ENCODE measurements around the gene TSC22D4. TPM values are rescaled to one million over a fixed set of nuclear protein-coding genes. Genes with fewer than 3 reads are reported as not detected.

The TSC22D4 gene
- polyA plus RNA-seq, 3 donors = 23.8 to 91.5 (median 26.3) TPM

DNA sequence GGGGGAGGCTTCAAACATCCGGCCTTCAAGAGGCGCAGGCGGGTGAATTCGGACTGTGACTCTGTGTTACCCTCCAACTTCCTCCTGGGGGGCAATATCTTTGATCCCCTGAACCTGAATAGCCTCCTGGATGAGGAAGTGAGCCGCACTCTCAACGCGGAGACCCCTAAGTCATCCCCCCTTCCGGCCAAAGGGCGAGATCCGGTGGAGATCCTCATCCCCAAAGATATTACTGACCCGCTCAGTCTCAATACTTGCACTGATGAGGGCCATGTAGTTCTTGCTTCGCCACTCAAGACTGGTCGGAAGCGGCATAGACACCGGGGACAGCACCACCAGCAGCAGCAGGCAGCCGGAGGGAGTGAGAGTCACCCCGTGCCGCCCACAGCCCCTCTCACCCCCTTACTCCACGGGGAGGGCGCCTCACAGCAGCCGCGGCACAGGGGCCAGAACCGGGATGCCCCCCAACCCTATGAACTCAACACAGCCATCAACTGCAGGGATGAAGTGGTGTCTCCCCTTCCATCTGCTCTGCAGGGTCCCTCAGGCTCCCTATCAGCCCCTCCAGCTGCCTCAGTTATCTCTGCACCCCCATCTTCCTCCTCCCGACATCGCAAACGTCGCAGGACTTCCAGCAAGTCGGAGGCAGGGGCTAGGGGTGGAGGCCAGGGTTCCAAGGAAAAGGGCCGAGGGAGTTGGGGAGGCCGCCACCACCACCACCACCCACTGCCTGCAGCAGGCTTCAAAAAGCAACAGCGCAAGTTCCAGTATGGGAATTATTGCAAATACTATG, 48.3 kb downstream of the TSC22D4 start:
- Histone ChIP-seq H2AFZ (ENCODE audit: insufficient read depth, low read depth, low read length, poor library complexity, severe bottlenecking) (peak overlapping the region; percentile 29), H3K36me3 (replicated peaks in 1 of 2; ENCODE audit: control insufficient read depth in 1 of 2, insufficient read depth in 2 of 2, low read length in 2 of 2) (peaks cover 18 to 25% of the 10 kb centered on the region in 2 donors), H3K27ac (ENCODE audit: low read depth in 1 of 2, low read length in 2 of 2) (peak overlapping the region; percentile 27 to 99), H3K9ac (ENCODE audit: insufficient read depth, low read length, poor library complexity, severe bottlenecking) (peak overlapping the region; percentile 87), H3K4me3 (replicated peaks in 1 of 3; ENCODE audit: low read depth in 2 of 3, low read length in 3 of 3) (peak overlapping the region; percentile 77 to 93 (median 80)), H3K4me2 (replicated peaks; ENCODE audit: extremely low read depth, low read length, poor library complexity, severe bottlenecking) (peak overlapping the region; percentile 86), H3K79me2 (ENCODE audit: insufficient read depth, low read length) (peaks cover 62% of the 10 kb centered on the region), H3K27me3 (ENCODE audit: control insufficient read depth in 2 of 2, insufficient read depth in 2 of 2, low read length in 2 of 2) (no peaks in the 10 kb centered on the region), H3K9me3 (replicated peaks in 1 of 2; ENCODE audit: control insufficient read depth in 1 of 2, insufficient read depth in 1 of 2, low read length in 2 of 2) (no peaks in the 10 kb centered on the region), H4K20me1 (ENCODE audit: insufficient read depth, low read length) (peaks cover 12% of the 10 kb centered on the region), H3K4me1 (ENCODE audit: control insufficient read depth in 1 of 2, insufficient read depth in 2 of 2, low read length in 2 of 2) (peaks cover 34 to 50% of the 10 kb centered on the region in 2 donors)
- WGBS (ENCODE audit: insufficient coverage) = 2% methylated on average over 19 of the region's 31 CpGs
- Mint-ChIP-seq H3K4me3 (peak overlapping the region; percentile 80 to 85), H3K27me3 (ENCODE audit: low read depth in 3 of 3) (peaks cover 1 to 6% (median 1%) of the 10 kb centered on the region in 3 donors), H3K36me3 (peaks cover 27 to 40% of the 10 kb centered on the region in 2 donors), H3K27ac (peak overlapping the region in 6 of 7 donors; percentile 54 to 92 (median 83)), H3K9me3 (peaks cover 0 to 2% (median 0%) of the 10 kb centered on the region in 7 donors), H3K4me1 (peaks cover 43% of the 10 kb centered on the region)
- DNase-seq = no peak
- intact Hi-C loops (cut with micrococcal nuclease) = loop anchor here in 1 of 2 donors (10.0 kb wide), 1 partner anchor 244 kb away; the partner anchor contains the start of gene GNB2
- TF ChIP-seq, protein P1, sequence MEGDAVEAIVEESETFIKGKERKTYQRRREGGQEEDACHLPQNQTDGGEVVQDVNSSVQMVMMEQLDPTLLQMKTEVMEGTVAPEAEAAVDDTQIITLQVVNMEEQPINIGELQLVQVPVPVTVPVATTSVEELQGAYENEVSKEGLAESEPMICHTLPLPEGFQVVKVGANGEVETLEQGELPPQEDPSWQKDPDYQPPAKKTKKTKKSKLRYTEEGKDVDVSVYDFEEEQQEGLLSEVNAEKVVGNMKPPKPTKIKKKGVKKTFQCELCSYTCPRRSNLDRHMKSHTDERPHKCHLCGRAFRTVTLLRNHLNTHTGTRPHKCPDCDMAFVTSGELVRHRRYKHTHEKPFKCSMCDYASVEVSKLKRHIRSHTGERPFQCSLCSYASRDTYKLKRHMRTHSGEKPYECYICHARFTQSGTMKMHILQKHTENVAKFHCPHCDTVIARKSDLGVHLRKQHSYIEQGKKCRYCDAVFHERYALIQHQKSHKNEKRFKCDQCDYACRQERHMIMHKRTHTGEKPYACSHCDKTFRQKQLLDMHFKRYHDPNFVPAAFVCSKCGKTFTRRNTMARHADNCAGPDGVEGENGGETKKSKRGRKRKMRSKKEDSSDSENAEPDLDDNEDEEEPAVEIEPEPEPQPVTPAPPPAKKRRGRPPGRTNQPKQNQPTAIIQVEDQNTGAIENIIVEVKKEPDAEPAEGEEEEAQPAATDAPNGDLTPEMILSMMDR (IDR thresholded peaks at IDR 0.05) = no peak

DNA sequence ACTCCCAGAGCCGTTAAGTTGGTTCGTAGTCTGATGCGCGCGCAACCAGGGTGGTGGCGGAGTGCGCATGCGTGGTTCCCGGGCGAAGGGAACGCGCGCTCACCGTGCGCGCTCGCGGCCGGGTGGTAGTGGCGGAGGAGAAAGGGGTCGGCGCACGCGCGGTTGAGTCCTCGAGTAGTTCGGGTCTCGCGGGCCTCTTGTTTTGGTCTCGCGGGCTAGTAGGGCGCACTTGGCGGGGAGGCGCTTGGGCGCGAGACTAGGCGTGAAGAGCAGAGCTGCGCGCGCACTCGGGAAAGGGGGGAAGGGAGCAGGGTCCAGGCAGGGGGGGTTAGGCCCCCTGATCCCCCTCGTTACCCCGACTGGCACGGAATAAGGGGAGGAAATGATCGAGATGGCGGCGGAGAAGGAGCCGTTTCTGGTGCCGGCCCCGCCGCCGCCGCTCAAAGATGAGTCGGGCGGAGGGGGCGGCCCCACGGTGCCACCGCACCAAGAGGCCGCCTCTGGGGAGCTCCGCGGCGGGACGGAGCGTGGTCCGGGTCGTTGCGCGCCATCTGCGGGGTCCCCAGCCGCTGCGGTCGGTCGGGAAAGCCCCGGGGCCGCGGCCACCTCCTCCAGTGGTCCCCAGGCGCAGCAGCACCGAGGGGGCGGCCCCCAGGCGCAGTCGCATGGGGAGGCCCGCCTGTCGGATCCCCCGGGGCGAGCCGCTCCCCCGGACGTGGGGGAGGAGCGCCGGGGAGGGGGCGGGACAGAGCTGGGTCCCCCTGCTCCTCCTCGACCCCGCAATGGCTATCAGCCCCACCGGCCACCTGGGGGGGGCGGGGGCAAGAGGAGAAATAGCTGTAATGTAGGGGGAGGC, 49.1 kb downstream of the TSC22D4 start, which contains the start of gene MEPCE:
MEPCE (plus strand) TSS at position 195 of the 856 bp plus-strand sequence; CDS start at position 383, 188 bp downstream.
- no peaks in the 10 kb centered on the region for H3K27me3 ChIP-seq (ENCODE audit: control insufficient read depth in 2 of 2, insufficient read depth in 2 of 2, low read length in 2 of 2)
- intact Hi-C loops (cut with micrococcal nuclease) = loop anchor here in 1 of 2 donors (2.0 to 10.0 kb wide), 2 partner anchors 15 to 245 kb away; partner anchors contain the start of gene GNB2
- peak; percentile 90 to 94 (median 91) for DNase-seq
- peaks cover 37% of the 10 kb centered on the region for H3K4me1 Mint-ChIP-seq
- WGBS (ENCODE audit: insufficient coverage) = under 1% methylated on average over 81 of the region's 95 CpGs
- peaks cover 54% of the 10 kb centered on the region for H3K79me2 ChIP-seq (ENCODE audit: insufficient read depth, low read length)
- H3K27ac ChIP-seq (ENCODE audit: low read depth in 1 of 2, low read length in 2 of 2) = peak within 1 kb of the TSS; percentile 99 to 100
- H3K9me3 ChIP-seq (replicated peaks in 1 of 2; ENCODE audit: control insufficient read depth in 1 of 2, insufficient read depth in 1 of 2, low read length in 2 of 2) = no peaks in the 10 kb centered on the region
- peaks cover 18 to 24% of the 10 kb centered on the region in 2 donors for H3K36me3 ChIP-seq (replicated peaks in 1 of 2; ENCODE audit: control insufficient read depth in 1 of 2, insufficient read depth in 2 of 2, low read length in 2 of 2)
- H4K20me1 ChIP-seq (ENCODE audit: insufficient read depth, low read length) = peaks cover 6% of the 10 kb centered on the region
- TF ChIP-seq, protein P1 (IDR thresholded peaks at IDR 0.05) = no peak
- peak within 1 kb of the TSS; percentile 48 for H2AFZ ChIP-seq (ENCODE audit: insufficient read depth, low read depth, low read length, poor library complexity, severe bottlenecking)
- peaks cover 1 to 6% (median 1%) of the 10 kb centered on the region in 3 donors for H3K27me3 Mint-ChIP-seq (ENCODE audit: low read depth in 3 of 3)
- H3K4me3 Mint-ChIP-seq = peak within 1 kb of the TSS; percentile 96 to 99
- H3K4me3 ChIP-seq (replicated peaks in 1 of 3; ENCODE audit: low read depth in 2 of 3, low read length in 3 of 3) = peak within 1 kb of the TSS; percentile 77 to 93 (median 80)
- H3K9me3 Mint-ChIP-seq = peaks cover 0 to 2% (median 0%) of the 10 kb centered on the region in 7 donors
- peaks cover 31 to 36% of the 10 kb centered on the region in 2 donors for H3K36me3 Mint-ChIP-seq
- peak within 1 kb of the TSS; percentile 87 for H3K9ac ChIP-seq (ENCODE audit: insufficient read depth, low read length, poor library complexity, severe bottlenecking)
- peak within 1 kb of the TSS; percentile 86 for H3K4me2 ChIP-seq (replicated peaks; ENCODE audit: extremely low read depth, low read length, poor library complexity, severe bottlenecking)
- H3K27ac Mint-ChIP-seq = peak within 1 kb of the TSS; percentile 99 to 100 (median 100)
- H3K4me1 ChIP-seq (ENCODE audit: control insufficient read depth in 1 of 2, insufficient read depth in 2 of 2, low read length in 2 of 2) = peaks cover 27 to 41% of the 10 kb centered on the region in 2 donors

Measured in CD14-positive monocyte (primary cell).